Occipital lobe (tissue), 2 donors: ENCODE measurements around the gene TOR1AIP1. TPM values are rescaled to one million over a fixed set of nuclear protein-coding genes. Genes with fewer than 3 reads are reported as not detected.
"Not testable (repeated sequence)": the region's sequence is repeated elsewhere in the genome, so short reads cannot be mapped to it uniquely, and the experiment has no call there.

ENCODE experiments used
- DNase-seq: peaks from one replicate; lab custom pipeline; 2025; lab: John Stamatoyannopoulos, UW
- total RNA-seq: library from RNA; depleted of rRNA; stranded (reverse); fragments of >200 nt; gene quantifications from one replicate; pipeline ENCODE4 v1.2.3, GENCODE V29; 2014

Gene TOR1AIP1, protein sequence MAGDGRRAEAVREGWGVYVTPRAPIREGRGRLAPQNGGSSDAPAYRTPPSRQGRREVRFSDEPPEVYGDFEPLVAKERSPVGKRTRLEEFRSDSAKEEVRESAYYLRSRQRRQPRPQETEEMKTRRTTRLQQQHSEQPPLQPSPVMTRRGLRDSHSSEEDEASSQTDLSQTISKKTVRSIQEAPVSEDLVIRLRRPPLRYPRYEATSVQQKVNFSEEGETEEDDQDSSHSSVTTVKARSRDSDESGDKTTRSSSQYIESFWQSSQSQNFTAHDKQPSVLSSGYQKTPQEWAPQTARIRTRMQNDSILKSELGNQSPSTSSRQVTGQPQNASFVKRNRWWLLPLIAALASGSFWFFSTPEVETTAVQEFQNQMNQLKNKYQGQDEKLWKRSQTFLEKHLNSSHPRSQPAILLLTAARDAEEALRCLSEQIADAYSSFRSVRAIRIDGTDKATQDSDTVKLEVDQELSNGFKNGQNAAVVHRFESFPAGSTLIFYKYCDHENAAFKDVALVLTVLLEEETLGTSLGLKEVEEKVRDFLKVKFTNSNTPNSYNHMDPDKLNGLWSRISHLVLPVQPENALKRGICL
- 22.9 TPM for total RNA-seq

- DNase-seq, result peak; percentile 95
Measured at GRCh38 chr1:179882253-179883039, at the start of gene TOR1AIP1. TOR1AIP1 (plus strand) TSS chr1:179882285; CDS start chr1:179882503, 218 bp downstream.

DNA sequence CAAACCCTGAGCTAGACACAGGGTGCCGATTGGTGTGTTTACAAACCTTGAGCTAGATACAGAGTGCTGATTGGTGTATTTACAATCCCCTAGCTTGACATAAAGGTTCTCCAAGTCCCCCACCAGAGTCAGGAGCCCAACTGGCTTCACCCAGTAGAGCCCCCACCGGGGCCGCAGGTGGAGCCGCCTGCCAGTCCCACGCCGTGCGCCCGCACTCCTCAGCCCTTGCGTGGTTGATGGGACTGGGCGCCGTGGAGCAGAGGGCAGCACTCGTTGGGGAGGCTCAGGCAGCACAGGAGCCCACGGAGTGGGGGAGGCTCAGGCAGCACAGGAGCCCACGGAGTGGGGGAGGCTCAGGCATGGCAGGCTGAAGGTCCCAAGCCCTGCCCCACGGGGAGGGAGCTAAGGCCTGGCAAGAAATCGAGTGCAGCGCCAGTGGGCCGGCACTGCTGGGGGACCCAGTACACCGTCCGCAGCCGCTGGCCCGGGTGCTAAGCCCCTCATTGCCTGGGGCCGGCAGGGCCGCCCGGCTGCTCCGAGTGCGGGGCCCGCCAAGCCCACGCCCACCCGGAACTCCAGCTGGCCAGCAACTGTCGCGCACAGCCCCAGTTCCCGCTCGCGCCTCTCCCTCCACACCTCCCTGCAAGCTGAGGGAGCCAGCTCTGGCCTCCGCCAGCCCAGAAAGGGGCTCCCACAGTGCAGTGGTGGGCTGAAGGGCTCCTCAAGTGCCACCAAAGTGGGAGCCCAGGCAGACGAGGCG is 45.2 kb upstream of the TOR1AIP1 start:
- not testable (repeated sequence) for DNase-seq

DNA sequence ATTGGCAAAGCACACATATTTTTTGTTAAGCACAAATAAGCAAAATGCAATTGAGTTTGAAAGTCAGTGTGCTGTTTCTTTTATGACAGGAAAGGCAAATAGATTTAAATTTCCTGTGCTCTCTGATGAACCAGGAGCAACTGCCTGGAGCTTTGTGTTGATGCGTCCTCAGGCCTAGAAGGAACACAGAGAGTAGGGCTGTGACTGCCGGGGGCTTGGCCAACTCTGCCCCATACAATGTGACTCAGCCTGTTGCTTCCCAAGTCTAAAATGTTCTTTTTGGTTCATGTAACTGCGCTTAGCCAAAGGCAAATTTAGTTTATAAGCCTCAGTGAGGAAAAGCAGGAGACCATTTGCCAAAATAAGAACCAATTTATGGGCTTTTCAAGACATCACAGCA is 42.0 kb upstream of the TOR1AIP1 start:
- no peak for DNase-seq

- DNase-seq, result no peak
Measured at GRCh38 chr1:179848233-179848632, 33.9 kb upstream of the TOR1AIP1 start.

DNA sequence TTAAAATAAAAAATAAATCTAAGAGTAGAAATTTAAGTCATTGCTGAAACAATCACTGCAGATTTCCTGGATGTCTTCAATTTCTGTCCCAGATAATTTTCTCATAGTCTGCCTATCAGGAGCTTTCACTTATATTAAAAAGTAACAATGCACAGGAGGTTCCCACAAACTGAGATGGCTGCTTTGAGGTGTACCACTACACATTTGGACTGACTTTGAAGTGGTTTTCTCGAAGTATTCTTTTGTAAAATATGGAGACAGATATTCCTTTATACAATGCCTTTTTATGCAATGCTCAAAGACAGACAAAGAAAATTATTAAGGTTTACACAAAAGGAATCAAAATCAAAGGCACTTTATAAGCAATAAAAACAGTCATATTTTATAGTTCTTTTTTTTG is 29.0 kb upstream of the TOR1AIP1 start:
- no peak for DNase-seq

DNA sequence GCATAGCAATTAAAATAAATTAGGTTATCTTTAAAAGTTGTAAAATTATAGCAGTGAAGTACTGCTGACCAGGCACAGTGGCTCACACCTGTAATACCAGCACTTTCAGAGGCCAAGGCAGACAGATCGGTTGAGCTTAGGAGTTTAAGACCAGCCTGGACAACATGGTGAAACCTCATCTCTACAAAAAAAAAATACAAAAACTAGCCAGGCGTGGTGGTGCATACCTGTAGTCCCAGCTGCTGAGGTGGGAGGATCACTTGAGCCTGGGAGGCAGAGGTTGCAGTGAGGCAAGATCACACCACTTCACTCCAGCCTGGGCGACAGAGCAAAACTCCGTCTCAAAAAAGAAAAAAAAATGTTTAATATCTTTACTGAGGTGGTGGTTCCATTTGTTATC is 26.3 kb upstream of the TOR1AIP1 start:
- DNase-seq, result not testable (repeated sequence)

- no peak for DNase-seq
Measured at GRCh38 chr1:179856296-179856695, 25.8 kb upstream of the TOR1AIP1 start.

GRCh38 chr1:179857009-179857408 is 25.1 kb upstream of the TOR1AIP1 start:
- no peak for DNase-seq

- DNase-seq, result no peak
Measured at GRCh38 chr1:179860652-179861051, 21.4 kb upstream of the TOR1AIP1 start.

GRCh38 chr1:179865377-179865776 is 16.7 kb upstream of the TOR1AIP1 start:
- no peak for DNase-seq

- DNase-seq, result no peak
Measured at GRCh38 chr1:179866616-179867015, 15.5 kb upstream of the TOR1AIP1 start.

GRCh38 chr1:179867493-179868330 is 14.4 kb upstream of the TOR1AIP1 start:
- no peak for DNase-seq

- DNase-seq, result no peak
Measured at GRCh38 chr1:179870870-179871269, 11.2 kb upstream of the TOR1AIP1 start.

DNA sequence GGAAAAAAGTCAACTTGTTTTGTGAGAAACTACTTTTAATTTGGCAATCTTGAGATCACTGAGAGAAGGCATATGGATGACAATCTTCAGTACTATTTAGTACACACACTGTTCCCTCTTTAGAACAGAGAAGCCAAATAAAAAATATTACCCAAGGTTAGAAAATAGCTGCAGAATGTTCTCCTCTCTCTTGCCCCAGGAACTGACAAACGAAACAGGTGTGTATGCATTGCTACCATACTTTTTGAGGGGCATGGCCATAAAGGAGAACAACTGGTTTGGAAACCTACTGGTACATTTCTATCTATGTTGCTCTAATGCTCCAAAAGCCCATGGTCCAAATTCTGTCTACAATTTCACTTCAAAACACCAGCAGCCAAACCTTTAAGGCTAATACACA is 10.1 kb upstream of the TOR1AIP1 start:
- no peak for DNase-seq

DNA sequence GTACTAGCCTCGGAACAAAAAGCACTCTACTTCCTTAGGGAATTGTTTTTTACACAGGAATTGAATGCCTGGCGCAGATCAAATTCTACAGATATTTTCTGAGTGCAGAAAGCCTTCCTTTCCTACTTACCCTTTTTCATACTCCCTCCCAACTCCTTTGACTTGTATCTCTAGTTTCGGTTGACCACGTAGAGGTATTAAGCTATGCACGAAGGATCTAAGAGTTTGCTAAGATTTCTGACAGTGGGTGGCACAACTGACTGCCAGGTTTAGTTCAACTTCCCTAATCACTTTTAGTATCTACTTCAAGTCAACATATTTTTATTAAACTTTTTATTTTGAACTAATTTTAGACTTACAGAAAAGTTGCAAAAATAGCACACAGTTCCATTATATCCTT is 9.5 kb upstream of the TOR1AIP1 start:
- no peak for DNase-seq

DNA sequence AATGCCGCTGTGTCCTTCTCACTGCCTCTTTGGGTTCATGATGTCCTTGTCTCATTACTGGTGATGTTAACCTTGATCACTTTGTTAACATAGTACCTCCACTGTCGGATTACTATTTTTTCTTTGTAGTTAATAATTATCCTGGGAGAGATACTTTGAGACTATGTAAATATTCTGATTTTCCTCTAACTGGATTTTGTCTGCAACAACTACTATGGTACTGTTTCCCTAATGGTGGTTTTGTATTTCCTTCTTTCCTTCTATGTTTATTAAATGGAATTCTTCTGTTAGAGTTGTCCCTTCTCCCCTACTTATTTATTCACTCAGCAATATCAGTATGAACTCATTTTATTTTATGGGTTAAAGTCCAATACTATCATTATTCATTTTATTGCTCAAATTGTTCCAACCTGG is 8.6 kb upstream of the TOR1AIP1 start:
- DNase-seq, result no peak

DNA sequence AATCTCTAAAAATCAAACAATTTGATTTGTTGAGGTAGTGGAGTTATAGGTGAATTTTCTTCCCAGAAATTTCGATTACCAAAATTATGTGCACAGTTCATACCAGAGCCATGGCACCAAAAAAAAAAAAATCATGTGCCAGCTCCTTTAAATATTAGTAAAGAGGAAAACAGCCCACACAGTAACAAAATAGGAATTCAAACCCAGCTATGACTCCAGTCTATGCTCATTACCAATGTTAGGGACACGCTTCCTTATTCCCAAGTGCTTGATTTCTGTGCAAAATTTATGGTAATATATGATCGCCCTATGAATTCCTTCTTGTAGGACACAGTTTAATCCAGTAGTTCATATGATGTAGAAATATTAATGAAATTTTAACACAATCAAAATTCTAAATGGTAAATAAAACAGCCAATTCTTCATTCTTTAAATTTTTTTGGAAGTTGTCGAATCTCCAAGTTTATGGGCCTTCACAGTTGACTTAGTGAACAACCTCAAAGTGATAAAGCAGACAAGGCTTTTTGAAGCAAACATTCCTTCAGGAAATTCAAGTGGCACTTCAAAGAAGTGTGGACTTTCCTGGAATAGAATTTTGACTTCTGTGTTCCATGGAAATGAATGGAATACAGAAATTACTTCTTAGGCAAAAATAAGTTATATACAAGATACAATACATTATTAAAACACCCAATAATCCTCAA is 6.3 kb upstream of the TOR1AIP1 start:
- no peak for DNase-seq

- no peak for DNase-seq
Measured at GRCh38 chr1:179876300-179876715, 5.8 kb upstream of the TOR1AIP1 start.

- DNase-seq, result peak; percentile 86
Measured at GRCh38 chr1:179877586-179878265, 4.4 kb upstream of the TOR1AIP1 start, which contains the start of gene TOR1AIP2. TOR1AIP2 (minus strand) TSS chr1:179877803; CDS start chr1:179852665, 25,138 bp downstream.
